NB4 (cell line): ENCODE measurements around the gene BCL2.

Experiments used
- MYC ChIP-seq: IDR thresholded peaks from 2 replicates; pipeline ENCODE4 v1.6.1; 2011; ENCODE audit warnings: low read depth, low read length
- POLR2A ChIP-seq: IDR thresholded peaks from 2 replicates; pipeline ENCODE4 v1.6.1; 2011; ENCODE audit warnings: mild to moderate bottlenecking; ENCODE audit not compliant: insufficient read length; ENCODE audit errors: extremely low read depth
- TF ChIP-seq, protein P1 (sequence below): IDR thresholded peaks from one replicate; pipeline ENCODE4 v1.5.1; 2012; ENCODE audit warnings: low read depth, low read length
- TF ChIP-seq, protein P2 (sequence below): IDR thresholded peaks from 2 replicates; pipeline ENCODE4 v1.6.1; 2011; ENCODE audit warnings: low read depth, low read length

DNA sequence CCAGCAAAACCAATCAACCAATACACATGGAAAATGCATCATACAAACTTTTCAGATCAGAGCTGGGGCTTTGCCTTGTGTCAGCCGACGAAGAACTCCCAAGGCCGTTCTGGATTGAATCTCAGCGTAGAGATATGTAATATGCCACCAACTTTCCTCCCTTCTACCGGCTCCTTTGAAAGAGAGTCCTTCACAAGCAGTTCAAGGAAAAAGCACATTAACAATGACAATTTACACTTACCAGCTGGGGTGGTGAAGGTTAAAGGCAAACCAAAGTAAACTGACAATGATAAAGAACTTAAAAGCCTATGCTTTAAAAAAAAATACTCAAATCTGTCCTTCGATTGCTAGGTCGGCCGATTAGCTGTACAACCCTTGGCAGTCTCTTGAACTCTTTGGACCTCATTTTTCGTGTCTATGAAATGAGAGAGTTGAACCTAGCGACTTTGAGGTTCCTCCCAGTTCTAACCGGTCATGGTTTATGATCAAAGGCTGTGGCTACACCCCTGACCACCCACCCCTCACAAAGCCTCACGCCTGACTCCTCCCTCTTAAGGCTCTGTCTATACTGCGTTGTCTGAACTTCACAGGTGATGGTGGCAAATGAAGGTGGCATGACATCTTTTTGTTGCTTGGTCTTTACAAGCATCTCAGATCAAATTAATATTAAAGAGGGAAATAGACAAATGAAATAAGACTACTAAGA, 46.2 kb downstream of the BCL2 start:
- TF ChIP-seq POLR2A (no peak), MYC (no peak)
- TF ChIP-seq, protein P1, sequence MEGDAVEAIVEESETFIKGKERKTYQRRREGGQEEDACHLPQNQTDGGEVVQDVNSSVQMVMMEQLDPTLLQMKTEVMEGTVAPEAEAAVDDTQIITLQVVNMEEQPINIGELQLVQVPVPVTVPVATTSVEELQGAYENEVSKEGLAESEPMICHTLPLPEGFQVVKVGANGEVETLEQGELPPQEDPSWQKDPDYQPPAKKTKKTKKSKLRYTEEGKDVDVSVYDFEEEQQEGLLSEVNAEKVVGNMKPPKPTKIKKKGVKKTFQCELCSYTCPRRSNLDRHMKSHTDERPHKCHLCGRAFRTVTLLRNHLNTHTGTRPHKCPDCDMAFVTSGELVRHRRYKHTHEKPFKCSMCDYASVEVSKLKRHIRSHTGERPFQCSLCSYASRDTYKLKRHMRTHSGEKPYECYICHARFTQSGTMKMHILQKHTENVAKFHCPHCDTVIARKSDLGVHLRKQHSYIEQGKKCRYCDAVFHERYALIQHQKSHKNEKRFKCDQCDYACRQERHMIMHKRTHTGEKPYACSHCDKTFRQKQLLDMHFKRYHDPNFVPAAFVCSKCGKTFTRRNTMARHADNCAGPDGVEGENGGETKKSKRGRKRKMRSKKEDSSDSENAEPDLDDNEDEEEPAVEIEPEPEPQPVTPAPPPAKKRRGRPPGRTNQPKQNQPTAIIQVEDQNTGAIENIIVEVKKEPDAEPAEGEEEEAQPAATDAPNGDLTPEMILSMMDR, result no peak
- TF ChIP-seq, protein P2, sequence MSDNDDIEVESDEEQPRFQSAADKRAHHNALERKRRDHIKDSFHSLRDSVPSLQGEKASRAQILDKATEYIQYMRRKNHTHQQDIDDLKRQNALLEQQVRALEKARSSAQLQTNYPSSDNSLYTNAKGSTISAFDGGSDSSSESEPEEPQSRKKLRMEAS, result no peak
